Prostate gland (tissue), 2 donors: Measurements from ENCODE around the gene NUBPL.

Experiments used
- POLR2A ChIP-seq: fragments of 450-650 bp; IDR thresholded peaks from one replicate; pipeline ENCODE4 v1.6.1; 2016; ENCODE audit warnings: antibody characterized with exemption, mild to moderate bottlenecking
- POLR2AphosphoS5 ChIP-seq: sonication (generic); formaldehyde crosslinking; IDR thresholded peaks from one replicate; pipeline ENCODE4 v1.6.1; 2017; ENCODE audit warnings: antibody characterized with exemption
- TF ChIP-seq, protein P1 (sequence below), 4 experiments: fragments of 200-600 bp in 2 of 4; fragments of 450-650 bp in 2 of 4; sonication (generic) in 2 of 4; IDR thresholded peaks; 1 replicate in 3 of 4; 2 replicates in 1 of 4; pipeline ENCODE4 v1.5.1; 2016 to 2019; ENCODE audit warnings: antibody characterized with exemption in 4 of 4, mild to moderate bottlenecking in 2 of 4, moderate library complexity in 2 of 4

DNA sequence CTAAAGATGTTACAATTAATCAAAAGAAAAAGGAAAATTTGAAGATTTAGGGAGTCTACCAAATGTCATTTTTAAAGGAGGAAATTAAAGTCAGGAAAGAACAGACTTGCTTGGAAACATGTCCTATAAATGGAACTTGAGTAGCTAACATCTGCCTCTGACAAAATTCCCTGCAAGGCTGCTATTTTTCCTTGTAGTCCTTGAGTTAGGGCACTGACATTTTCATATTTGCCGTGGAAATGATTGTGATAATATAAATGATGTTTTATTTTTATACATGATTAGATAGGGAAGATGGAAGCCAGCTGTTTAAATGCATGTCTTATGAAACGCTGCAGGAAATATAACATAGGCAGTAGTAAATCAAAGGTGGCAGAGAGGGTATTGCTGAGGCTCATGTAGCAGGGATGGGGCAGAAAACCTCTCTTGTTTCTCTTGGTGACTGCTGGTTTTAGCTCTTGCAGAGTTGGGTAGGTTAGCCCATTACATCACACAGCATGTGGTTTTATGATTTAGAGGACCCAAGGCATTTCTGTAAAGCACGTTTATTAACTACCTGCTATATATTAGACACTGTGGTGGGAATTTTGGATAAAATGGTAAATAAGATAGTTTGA lies 21.7 kb downstream of the NUBPL start:
- TF ChIP-seq, protein P1, sequence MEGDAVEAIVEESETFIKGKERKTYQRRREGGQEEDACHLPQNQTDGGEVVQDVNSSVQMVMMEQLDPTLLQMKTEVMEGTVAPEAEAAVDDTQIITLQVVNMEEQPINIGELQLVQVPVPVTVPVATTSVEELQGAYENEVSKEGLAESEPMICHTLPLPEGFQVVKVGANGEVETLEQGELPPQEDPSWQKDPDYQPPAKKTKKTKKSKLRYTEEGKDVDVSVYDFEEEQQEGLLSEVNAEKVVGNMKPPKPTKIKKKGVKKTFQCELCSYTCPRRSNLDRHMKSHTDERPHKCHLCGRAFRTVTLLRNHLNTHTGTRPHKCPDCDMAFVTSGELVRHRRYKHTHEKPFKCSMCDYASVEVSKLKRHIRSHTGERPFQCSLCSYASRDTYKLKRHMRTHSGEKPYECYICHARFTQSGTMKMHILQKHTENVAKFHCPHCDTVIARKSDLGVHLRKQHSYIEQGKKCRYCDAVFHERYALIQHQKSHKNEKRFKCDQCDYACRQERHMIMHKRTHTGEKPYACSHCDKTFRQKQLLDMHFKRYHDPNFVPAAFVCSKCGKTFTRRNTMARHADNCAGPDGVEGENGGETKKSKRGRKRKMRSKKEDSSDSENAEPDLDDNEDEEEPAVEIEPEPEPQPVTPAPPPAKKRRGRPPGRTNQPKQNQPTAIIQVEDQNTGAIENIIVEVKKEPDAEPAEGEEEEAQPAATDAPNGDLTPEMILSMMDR (IDR thresholded peaks at IDR 0.05), result no peak
- no peak for TF ChIP-seq POLR2AphosphoS5
- no peak for TF ChIP-seq POLR2A
